ENCODE measurements around the gene GJA3. TPM values are rescaled to one million over a fixed set of nuclear protein-coding genes. Genes with fewer than 3 reads are reported as not detected.

Gene GJA3
- total RNA-seq, 2 experiments from 2014 or later: not detected

- Histone ChIP-seq H3K79me2 (ENCODE audit: insufficient read depth, low read depth, low read length) (no peaks in the 10 kb centered on the region), H2AFZ (ENCODE audit: low read length) (no peak overlapping the region), H3K4me1 (ENCODE audit: insufficient read depth, low read length, poor library complexity, severe bottlenecking) (no peaks in the 10 kb centered on the region), H3K9me2 (ENCODE audit: insufficient read depth, low read length) (no peaks in the 10 kb centered on the region), H3K4me3 (ENCODE audit: low read depth, low read length, poor library complexity, severe bottlenecking) (no peak overlapping the region), H3K27ac (ENCODE audit: low read depth, low read length, poor library complexity, severe bottlenecking) (no peak overlapping the region), H3K36me3 (ENCODE audit: insufficient read depth, low read length) (no peaks in the 10 kb centered on the region), H4K20me1 (ENCODE audit: insufficient read depth, low read length) (peaks cover 5% of the 10 kb centered on the region; the same call in 1 of the 2 replicates), H3K4me2 (ENCODE audit: low read length) (no peak overlapping the region), H3K9me3 (ENCODE audit: low read length) (no peaks in the 10 kb centered on the region)
- intact Hi-C loops (cut with micrococcal nuclease; ENCODE audit: unreplicated experiment): no loop called here
- no peak for TF ChIP-seq CTCF (conservative IDR thresholded peaks at IDR 0.05; ENCODE audit: low read length)
- TF ChIP-seq EZH2phosphoT487 (IDR thresholded peaks at IDR 0.05; ENCODE audit: borderline replicate concordance, low read depth, low read length): no peak
- no TSS peak for BruUV-seq (replicated peaks)
- CTCF ChIA-PET (ENCODE audit: unreplicated experiment): no interaction called here
- no peak for DNase-seq (ENCODE audit: low spot score)
- POLR2A ChIA-PET: interaction anchor here (1.1 kb wide), 1 partner anchor 23 kb away, joined by 3 read pairs; no protein-coding TSS in a partner anchor
These were observed 10.5 kb upstream of the GJA3 start for GRCh38 chr13:20171364-20171763.

- Histone ChIP-seq H3K36me3 (ENCODE audit: insufficient read depth, low read length) (no peaks in the 10 kb centered on the region), H4K20me1 (ENCODE audit: insufficient read depth, low read length) (peaks cover 5% of the 10 kb centered on the region; the same call in 1 of the 2 replicates), H3K9me2 (ENCODE audit: insufficient read depth, low read length) (no peaks in the 10 kb centered on the region), H2AFZ (ENCODE audit: low read length) (no peak overlapping the region), H3K27ac (ENCODE audit: low read depth, low read length, poor library complexity, severe bottlenecking) (no peak overlapping the region), H3K9me3 (ENCODE audit: low read length) (no peaks in the 10 kb centered on the region), H3K4me3 (ENCODE audit: low read depth, low read length, poor library complexity, severe bottlenecking) (no peak overlapping the region), H3K79me2 (ENCODE audit: insufficient read depth, low read depth, low read length) (no peaks in the 10 kb centered on the region), H3K4me1 (ENCODE audit: insufficient read depth, low read length, poor library complexity, severe bottlenecking) (no peaks in the 10 kb centered on the region), H3K4me2 (ENCODE audit: low read length) (no peak overlapping the region)
- intact Hi-C loops (cut with micrococcal nuclease; ENCODE audit: unreplicated experiment): no loop called here
- ChIA-PET CTCF (ENCODE audit: unreplicated experiment) (no interaction called here), POLR2A (interaction anchor here (1.1 kb wide), 1 partner anchor 22 kb away, joined by 3 read pairs; no protein-coding TSS in a partner anchor)
- no peak for DNase-seq (ENCODE audit: low spot score)
- TF ChIP-seq CTCF (conservative IDR thresholded peaks at IDR 0.05; ENCODE audit: low read length) (no peak), EZH2phosphoT487 (IDR thresholded peaks at IDR 0.05; ENCODE audit: borderline replicate concordance, low read depth, low read length) (no peak)
- BruUV-seq (replicated peaks): no TSS peak
These were observed 10.1 kb upstream of the GJA3 start for GRCh38 chr13:20170921-20171320.

GRCh38 chr13:20168396-20168795 lies 7.5 kb upstream of the GJA3 start:
- H3K79me2 ChIP-seq (ENCODE audit: insufficient read depth, low read depth, low read length): no peaks in the 10 kb centered on the region
- no peaks in the 10 kb centered on the region for H3K4me1 ChIP-seq (ENCODE audit: insufficient read depth, low read length, poor library complexity, severe bottlenecking)
- no peaks in the 10 kb centered on the region for H3K36me3 ChIP-seq (ENCODE audit: insufficient read depth, low read length)
- H4K20me1 ChIP-seq (ENCODE audit: insufficient read depth, low read length): peaks cover 5% of the 10 kb centered on the region; the same call in 1 of the 2 replicates
- no peak for DNase-seq (ENCODE audit: low spot score)
- no peaks in the 10 kb centered on the region for H3K9me3 ChIP-seq (ENCODE audit: low read length)
- no peak overlapping the region for H3K4me2 ChIP-seq (ENCODE audit: low read length)
- H2AFZ ChIP-seq (ENCODE audit: low read length): no peak overlapping the region
- no peak overlapping the region for H3K4me3 ChIP-seq (ENCODE audit: low read depth, low read length, poor library complexity, severe bottlenecking)
- no TSS peak for BruUV-seq (replicated peaks)
- no peaks in the 10 kb centered on the region for H3K9me2 ChIP-seq (ENCODE audit: insufficient read depth, low read length)
- TF ChIP-seq EZH2phosphoT487 (IDR thresholded peaks at IDR 0.05; ENCODE audit: borderline replicate concordance, low read depth, low read length) (no peak), CTCF (conservative IDR thresholded peaks at IDR 0.05; ENCODE audit: low read length) (no peak)
- ChIA-PET CTCF (ENCODE audit: unreplicated experiment) (no interaction called here), POLR2A (interaction anchor here (0.6 kb wide), 1 partner anchor 318 kb away, joined by 3 read pairs; no protein-coding TSS in a partner anchor)
- intact Hi-C loops (cut with micrococcal nuclease; ENCODE audit: unreplicated experiment): no loop called here
- H3K27ac ChIP-seq (ENCODE audit: low read depth, low read length, poor library complexity, severe bottlenecking): no peak overlapping the region
